ENCODE data around the gene ZNF724. TPM values are rescaled to one million over a fixed set of nuclear protein-coding genes. Genes with fewer than 3 reads are reported as not detected.

Gene ZNF724
- total and polyA plus RNA-seq, 2 of the 4 experiments (the other 2 are of a cell fraction), result 1.8 to 20.1 TPM

- Histone ChIP-seq H2BK20ac (ENCODE audit: low read depth, low read length) (no peak overlapping the region), H4K8ac (ENCODE audit: low read depth in 2 of 2, low read length in 2 of 2) (no peak overlapping the region), H3K4me1 (ENCODE audit: control insufficient read depth, insufficient read depth, low read length) (no peaks in the 10 kb centered on the region), H3K14ac (replicated peaks; ENCODE audit: low read depth, low read length) (no peak overlapping the region), H3K23ac (ENCODE audit: low read depth, low read length) (no peak overlapping the region), H2AFZ (replicated peaks; ENCODE audit: low read length, poor library complexity) (no peak overlapping the region), H3K4me3 (ENCODE audit: insufficient read depth, low read depth, low read length) (no peak overlapping the region), H3K36me3 (ENCODE audit: control insufficient read depth, insufficient read depth, low read length) (peaks cover 18% of the 10 kb centered on the region), H2AK5ac (ENCODE audit: low read depth, low read length) (no peak overlapping the region), H3K9me3 (ENCODE audit: control insufficient read depth, insufficient read depth, low read length) (no peaks in the 10 kb centered on the region), H3K4ac (ENCODE audit: low read depth, low read length) (no peak overlapping the region), H2BK15ac (ENCODE audit: low read depth, low read length) (no peak overlapping the region), H2BK5ac (ENCODE audit: low read depth, low read length, poor library complexity, severe bottlenecking) (no peak overlapping the region), H2AK9ac (replicated peaks; ENCODE audit: low read depth, low read length, poor library complexity) (no peak overlapping the region), H4K5ac (ENCODE audit: low read depth, low read length) (no peak overlapping the region), H4K91ac (ENCODE audit: insufficient read depth, low read depth, low read length) (no peak overlapping the region), H3K56ac (ENCODE audit: extremely low read depth, insufficient read depth, low read length) (no peak overlapping the region), H4K20me1 (ENCODE audit: insufficient read depth, low read length) (no peaks in the 10 kb centered on the region), H2BK120ac (ENCODE audit: low read depth, low read length) (no peak overlapping the region), H3K79me1 (ENCODE audit: low read depth in 1 of 2, low read length in 2 of 2) (no peaks in the 10 kb centered on the region), H3K9me1 (ENCODE audit: insufficient read depth, low read length) (no peaks in the 10 kb centered on the region), H3K4me2 (ENCODE audit: low read depth, low read length) (no peak overlapping the region), H3K27ac (ENCODE audit: insufficient read depth, low read length) (no peak overlapping the region), H3K18ac (ENCODE audit: low read depth, low read length) (no peak overlapping the region), H3K27me3 (ENCODE audit: control insufficient read depth, insufficient read depth, low read length) (no peaks in the 10 kb centered on the region), H3K9ac (ENCODE audit: low read depth, low read length) (no peak overlapping the region)
- ATAC-seq (ENCODE audit: low read depth) (no peak), DNase-seq (no peak)
- in situ Hi-C loops (cut with MboI; ENCODE audit: low sequenced_read_pairs) (loop anchor here (25.0 kb wide), 1 partner anchor 776 kb away; no protein-coding TSS in a partner anchor), intact Hi-C loops (cut with micrococcal nuclease) (no loop called here), dilution Hi-C loops (cut with HindIII; ENCODE audit: low sequenced_read_pairs, unreplicated experiment) (no loop called here)
- TF ChIP-seq FOS (IDR thresholded peaks at IDR 0.05; ENCODE audit: low read depth, low read length) (no peak), MAZ (IDR thresholded peaks at IDR 0.05; ENCODE audit: borderline replicate concordance, low read depth, low read length) (no peak), ELK1 (IDR thresholded peaks at IDR 0.05; ENCODE audit: borderline replicate concordance, low read depth, low read length) (no peak), CHD1 (IDR thresholded peaks at IDR 0.05; ENCODE audit: low read depth, low read length) (no peak), MXI1 (IDR thresholded peaks at IDR 0.05; ENCODE audit: borderline replicate concordance, low read depth, low read length) (no peak), NFE2L2 (IDR thresholded peaks at IDR 0.05; ENCODE audit: low read depth, low read length) (no peak), SMC3 (IDR thresholded peaks at IDR 0.05; ENCODE audit: low read depth, low read length) (no peak), RAD21 (IDR thresholded peaks at IDR 0.05; ENCODE audit: low read length) (no peak), RCOR1 (IDR thresholded peaks at IDR 0.05; ENCODE audit: insufficient replicate concordance, low read length) (no peak), RFX5 (IDR thresholded peaks at IDR 0.05; ENCODE audit: low read depth, low read length) (no peak), BHLHE40 (IDR thresholded peaks at IDR 0.05; ENCODE audit: low read depth, low read length) (no peak), CTCF (conservative IDR thresholded peaks at IDR 0.05; ENCODE audit: low read depth, low read length) (no peak), CEBPB (IDR thresholded peaks at IDR 0.05; ENCODE audit: low read depth, low read length) (no peak), MAFK (IDR thresholded peaks at IDR 0.05; ENCODE audit: low read depth, low read length) (no peak), USF2 (IDR thresholded peaks at IDR 0.05; ENCODE audit: low read depth, low read length) (no peak), POLR2A (IDR thresholded peaks at IDR 0.05; ENCODE audit: low read depth, low read length) (no peak)
- BruUV-seq (replicated peaks), result no TSS peak
- WGBS, 2 experiments (ENCODE audit: extremely low coverage in 2 of 2, insufficient read length in 1 of 2), result 100% methylated on average over 1 of the region's 3 CpGs; no CpG with 5 or more reads in 1 of the 2 experiments
- POLR2A ChIA-PET (ENCODE audit: unreplicated experiment), result no interaction called here
- CTCF ChIA-PET, result no interaction called here
Measured at GRCh38 chr19:23261496-23262020, 11.4 kb upstream of the ZNF724 start.

Measured in IMR-90 (cell line).